GM12874 (cell line): ENCODE measurements around the gene UST.

ENCODE experiments used
- CTCF ChIP-seq: IDR thresholded peaks from 2 replicates; pipeline ENCODE4 v1.5.1; 2011; ENCODE audit warnings: low read depth, mild to moderate bottlenecking, control low read depth, low read length, moderate library complexity; ENCODE audit not compliant: insufficient read depth

The UST gene

GRCh38 chr6:148928811-148929210 is 182.0 kb downstream of the UST start:
- TF ChIP-seq CTCF: no peak

GRCh38 chr6:148932208-148932607 is 185.4 kb downstream of the UST start:
- TF ChIP-seq CTCF: no peak

- no peak for TF ChIP-seq CTCF
Measured at GRCh38 chr6:148932731-148933130, 185.9 kb downstream of the UST start.

DNA sequence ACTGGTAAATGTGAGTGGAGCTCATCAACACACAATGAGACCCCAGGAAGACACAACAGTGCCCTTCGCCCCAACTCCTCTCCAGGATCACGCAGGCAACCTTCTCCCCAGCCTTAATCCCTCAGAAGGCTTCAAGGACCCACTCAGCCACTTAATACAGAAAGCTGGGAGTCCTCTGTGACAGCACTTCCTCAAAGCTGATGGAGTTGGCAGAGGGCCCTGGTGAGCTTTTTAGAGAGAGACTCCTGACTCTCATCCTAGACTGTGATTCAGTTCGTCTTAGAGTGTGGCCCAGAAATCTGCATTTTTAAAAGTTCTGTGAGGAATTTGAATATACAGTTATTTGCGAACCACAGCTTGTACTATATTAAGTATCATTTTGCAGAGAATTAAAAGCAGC is 187.7 kb downstream of the UST start:
- TF ChIP-seq CTCF: no peak

DNA sequence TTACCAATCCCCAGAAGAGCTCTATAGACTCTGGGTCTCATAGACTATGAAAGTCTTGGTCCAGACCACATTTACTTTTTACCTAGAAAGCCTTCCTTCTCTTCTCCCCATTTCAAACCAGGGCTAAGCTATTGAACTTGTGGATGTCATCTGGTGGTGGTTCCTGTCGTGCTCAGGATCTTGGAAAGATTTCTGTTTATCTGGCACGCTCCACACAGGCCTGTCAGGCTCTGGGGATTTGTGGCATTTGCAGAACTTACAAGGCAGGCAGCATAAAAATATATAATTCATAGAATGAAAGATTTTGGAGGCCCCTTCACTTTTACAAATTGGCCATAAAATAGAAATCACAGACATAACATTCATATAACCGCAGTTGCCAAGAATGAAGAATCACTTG is 188.1 kb downstream of the UST start:
- TF ChIP-seq CTCF: no peak

DNA sequence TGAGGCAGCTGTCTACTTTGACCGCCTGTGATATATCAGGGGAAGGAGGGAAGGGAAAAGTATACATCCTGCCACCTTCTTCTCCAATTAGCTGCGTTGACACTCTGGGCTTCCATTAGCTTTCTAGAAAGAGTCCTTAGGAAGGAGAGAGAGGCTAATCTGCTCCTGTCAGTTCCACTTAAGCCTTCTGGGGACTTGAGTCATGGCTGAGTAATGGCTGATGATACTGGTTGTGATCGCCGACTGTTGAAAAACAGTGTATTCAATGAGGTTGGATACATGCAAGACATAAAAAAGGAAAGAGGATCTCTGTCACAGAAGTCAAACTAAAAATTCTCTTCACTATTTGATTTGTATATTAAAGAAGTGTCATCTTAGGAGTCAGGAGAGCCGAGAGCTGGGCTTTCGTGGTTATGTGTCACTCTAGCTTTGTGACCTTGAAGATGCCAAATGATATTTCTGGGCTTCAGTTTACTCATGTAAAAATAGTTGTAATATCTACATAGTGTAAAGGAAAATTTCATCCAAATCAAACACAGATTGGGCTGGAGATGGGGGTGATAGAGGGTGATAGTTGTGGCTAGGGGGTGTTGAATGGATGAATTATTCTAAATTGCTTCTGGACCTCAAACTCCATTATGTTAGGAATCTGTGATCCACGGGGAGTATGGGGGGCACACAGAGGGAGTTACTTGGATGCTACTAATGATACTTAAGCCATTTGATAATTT is 189.0 kb downstream of the UST start:
- TF ChIP-seq CTCF: no peak

GRCh38 chr6:148943451-148943850 is 196.6 kb downstream of the UST start:
- TF ChIP-seq CTCF: no peak
